Effector CD4-positive, alpha-beta T cell (primary cell): Measurements from ENCODE around the gene TLE3.

ENCODE experiments used
- DNase-seq: peaks from one replicate; pipeline ENCODE4 v3.0.0-alpha.2; 2020

TLE3 gene

DNA sequence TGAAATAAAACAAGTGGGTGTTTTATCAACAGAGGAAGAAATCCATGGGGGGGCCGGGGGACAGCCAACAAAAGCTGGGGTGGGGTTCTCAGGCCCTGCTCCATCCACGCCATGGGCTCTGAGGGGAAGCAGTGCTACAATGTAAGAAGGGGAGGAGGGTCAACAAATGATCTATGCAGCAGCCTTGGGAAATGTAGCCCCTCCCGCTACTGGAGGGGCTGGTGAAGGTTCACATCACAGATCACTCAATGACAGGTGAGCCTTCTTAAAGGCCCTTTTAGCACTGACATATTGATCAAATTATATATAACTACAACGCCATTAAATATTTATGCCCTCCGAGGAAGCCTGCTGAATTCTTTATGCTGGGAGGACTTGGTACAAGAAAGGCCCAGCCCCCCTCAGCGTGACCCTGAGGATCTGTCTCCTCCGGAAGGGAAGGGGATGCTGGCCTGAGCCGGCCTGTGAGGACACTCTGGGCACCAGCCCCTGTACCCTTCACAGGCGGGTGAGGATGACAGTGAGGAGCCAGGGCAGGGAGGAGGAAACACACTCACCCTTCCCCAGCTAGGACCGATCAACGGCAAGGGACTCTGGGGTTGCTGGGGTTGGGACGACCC, 15.3 kb downstream of the TLE3 start:
- no peak for DNase-seq

GRCh38 chr15:70081612-70082011, 16.1 kb downstream of the TLE3 start:
- no peak for DNase-seq

- no peak for DNase-seq
These were observed 17.4 kb downstream of the TLE3 start for GRCh38 chr15:70080347-70080746.

- no peak for DNase-seq
These were observed 17.8 kb downstream of the TLE3 start for GRCh38 chr15:70079888-70080287.

DNA sequence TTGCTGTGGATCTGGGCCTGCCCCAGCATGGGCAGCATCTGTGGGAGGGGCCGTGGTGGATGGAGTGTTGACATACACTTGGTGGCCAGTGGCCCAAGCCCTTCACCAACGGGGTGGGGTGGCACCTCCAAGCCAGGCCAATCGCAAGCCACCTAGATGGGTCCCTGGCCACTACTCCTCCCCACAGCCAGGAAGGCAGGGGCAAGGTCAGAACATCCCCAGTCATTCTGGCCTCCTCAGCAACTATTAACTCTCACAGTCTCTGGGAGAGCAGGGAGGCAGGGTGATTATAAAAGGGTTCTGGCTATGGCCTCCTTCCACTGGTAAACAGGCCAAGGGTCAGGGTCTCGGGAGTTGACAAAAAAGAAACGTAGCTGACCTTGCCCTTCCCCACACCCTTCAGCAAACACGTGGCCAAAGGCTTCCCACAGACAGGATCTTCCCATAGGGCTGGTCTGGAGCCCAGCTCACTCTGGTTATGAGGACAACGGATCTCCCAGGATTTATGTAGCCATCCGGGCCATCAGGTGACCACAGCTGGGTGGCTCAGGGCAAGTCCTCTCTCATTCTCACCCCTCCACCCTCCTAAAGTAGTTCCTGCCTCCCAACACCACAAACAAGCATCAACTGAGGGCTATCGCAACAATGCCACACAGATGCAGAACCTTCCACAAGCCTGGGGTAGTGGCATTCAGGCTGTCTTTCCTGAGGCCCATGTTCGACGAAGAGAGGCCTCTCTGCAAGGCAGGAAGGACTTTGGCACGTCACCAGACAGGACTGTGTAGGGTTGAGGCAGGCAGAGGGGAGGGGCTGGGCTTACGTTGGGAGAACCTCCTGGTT, 18.9 kb downstream of the TLE3 start:
- no peak for DNase-seq

DNA sequence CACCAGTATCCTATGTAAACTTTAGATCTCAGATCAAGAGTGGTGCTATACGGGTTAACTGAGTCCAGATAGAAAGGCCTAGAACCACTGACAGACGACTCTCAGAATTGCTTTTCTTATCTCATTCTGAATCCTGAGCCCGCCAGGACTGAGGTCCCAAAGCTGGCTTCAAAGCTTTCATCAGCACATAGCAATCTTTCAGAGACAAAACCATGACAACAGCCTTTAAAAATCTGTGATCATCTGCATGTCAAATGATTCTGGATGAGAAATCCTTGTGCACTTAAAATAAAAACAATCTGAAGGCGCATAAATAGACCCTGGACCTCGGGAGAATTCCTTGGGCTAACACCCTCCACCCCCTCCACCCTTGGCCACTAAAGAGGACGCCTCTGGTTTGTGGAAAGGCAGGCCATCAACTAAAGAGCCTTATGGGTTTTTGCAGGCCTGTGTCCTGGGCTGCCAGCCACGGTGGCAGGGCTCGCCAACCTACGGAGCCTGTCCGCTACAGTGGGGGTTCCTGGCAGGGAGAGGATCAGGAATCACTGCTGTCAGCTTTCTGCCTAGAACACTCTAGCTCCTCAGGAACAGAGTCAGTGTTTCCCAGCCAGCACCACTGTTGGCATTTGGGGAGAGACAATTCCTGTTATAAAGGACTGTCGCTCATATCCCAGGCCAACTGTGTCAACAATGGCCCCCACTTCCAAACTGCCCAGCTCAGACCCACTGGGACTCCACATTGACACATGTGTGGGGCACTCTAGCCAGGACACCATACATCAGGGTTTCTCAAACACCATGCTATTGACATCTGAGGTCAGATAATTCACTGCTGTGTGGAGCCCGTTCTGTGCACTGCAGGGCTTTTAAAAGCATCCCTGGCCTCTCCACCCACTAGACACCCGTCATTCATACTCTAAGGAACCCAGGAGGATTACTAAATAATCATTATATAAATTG, 20.2 kb downstream of the TLE3 start:
- no peak for DNase-seq

DNA sequence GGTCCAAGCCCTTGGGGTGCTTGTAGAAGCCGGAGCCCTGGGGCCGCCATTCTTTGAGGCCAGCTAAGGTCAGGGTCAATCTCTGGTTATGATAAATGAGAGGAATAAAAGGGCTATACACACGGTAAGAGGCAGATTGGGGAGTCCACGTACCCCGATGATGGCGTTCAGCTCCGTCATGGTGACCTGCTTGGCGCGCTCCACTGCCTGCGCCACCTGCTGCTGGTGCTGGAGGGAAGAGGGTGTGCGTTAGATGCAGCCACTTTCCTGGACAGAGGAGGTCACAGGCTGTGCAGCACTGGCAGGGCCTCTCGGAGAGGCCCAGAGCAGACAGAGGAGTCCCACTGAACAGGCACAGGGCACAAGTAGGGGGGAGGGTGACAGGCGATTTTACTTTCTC, 23.3 kb downstream of the TLE3 start:
- DNase-seq: no peak

DNA sequence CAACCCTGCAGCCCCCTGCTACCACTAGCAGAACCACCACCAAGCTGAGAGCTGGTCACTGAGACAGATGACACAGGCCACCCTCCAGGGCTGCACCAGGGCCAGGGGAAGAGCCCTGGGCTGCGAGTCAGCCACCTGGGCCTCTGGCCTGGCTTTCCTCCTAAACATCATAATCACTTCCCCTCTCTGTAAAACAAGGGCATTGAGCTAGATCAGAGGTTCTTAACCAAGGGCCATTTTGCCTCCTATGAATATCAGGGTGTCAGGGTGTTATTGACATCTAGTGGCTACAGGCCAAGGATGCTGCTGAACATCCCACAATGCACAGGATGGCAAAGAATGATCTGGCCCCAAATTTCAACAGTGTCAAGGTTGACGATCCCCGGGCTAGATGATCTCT, 25.2 kb downstream of the TLE3 start:
- no peak for DNase-seq

DNA sequence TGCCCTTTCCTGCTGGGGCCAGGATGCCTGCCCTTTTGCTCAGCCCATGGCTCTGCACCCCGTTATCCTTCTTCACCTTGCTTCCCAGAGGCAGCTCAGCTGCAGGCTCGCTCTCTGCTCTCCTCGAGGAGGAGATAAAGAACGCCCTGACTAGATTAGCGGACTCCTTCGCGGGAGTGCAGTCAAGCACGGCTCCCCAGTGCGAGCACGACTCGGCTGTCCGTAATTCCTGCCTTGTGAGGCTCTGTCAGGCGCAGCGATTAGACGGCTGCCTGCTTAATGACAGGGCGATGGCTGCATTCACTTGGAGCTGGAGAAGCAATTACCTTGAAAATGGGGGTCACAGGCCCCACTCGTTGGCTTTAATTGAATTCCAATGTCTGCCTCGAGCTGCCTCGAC, 25.9 kb downstream of the TLE3 start:
- DNase-seq: no peak

DNA sequence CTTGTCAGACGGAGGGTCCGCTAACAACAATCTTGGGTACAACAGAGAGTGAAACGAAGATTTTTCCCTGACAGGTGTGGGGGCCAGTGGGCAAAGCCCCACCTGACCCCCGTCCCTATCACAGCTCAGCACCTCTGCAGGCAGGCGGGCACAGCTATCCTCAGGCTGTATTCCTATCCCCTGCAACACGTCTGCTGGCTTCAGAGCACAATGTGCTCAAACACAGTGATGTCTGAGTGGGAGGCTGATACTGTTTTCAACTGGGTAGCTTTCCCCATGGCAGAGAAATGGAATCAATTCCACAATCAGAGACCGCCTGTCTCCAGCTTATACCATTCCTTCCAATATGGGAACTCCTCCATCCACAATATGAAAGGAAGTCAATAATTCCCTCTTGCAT, 28.0 kb downstream of the TLE3 start:
- no peak for DNase-seq

GRCh38 chr15:70068783-70069565, 28.7 kb downstream of the TLE3 start:
- DNase-seq: no peak

- DNase-seq: no peak
These were observed 30.0 kb downstream of the TLE3 start for GRCh38 chr15:70067681-70068080.

GRCh38 chr15:70067011-70067410, 30.7 kb downstream of the TLE3 start:
- no peak for DNase-seq

- DNase-seq: no peak
These were observed 31.3 kb downstream of the TLE3 start for GRCh38 chr15:70066447-70066846.

DNA sequence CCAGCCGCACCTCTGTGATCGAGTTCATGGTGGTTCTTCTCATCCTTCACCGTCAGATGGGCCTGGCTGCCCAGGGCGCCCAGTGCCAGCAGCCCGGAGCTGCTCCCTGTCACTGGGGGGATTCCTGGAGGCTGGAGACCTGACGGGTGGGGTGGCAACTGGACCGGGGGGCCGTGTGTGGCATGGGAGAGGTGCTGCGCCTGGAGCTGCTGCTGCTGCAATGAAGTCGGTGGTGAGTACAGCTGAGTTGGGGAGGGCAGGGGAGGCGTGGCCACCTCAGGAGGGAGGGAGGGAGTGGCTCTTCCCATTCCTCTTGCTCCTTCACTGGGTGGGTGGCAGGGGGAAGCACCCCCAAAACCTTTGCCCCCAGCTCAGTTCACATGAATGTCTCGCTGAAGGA, 31.7 kb downstream of the TLE3 start:
- DNase-seq: no peak

GRCh38 chr15:70065006-70065722, 32.6 kb downstream of the TLE3 start:
- DNase-seq: no peak

DNA sequence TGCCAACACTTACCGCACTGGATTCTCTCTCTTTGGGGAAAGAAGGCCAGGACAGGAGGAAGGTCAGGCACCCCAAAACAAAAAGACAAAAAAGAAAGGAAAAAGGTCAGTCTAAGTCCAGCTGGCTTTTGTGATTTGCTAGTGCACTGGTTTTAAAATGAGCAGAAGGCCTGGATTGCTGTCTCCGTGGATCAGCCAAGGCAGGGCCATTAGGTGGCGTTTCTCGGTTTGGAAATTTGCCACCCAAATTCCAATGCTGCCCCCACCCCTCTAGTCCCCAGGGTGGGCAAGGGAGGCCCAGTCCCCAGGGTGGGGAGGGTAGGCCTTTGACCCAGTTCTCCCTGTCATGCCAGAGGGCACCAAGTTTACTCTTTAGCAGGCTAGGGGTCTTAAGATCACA, 33.3 kb downstream of the TLE3 start:
- DNase-seq: no peak

GRCh38 chr15:70063980-70064379, 33.7 kb downstream of the TLE3 start:
- DNase-seq: no peak

DNA sequence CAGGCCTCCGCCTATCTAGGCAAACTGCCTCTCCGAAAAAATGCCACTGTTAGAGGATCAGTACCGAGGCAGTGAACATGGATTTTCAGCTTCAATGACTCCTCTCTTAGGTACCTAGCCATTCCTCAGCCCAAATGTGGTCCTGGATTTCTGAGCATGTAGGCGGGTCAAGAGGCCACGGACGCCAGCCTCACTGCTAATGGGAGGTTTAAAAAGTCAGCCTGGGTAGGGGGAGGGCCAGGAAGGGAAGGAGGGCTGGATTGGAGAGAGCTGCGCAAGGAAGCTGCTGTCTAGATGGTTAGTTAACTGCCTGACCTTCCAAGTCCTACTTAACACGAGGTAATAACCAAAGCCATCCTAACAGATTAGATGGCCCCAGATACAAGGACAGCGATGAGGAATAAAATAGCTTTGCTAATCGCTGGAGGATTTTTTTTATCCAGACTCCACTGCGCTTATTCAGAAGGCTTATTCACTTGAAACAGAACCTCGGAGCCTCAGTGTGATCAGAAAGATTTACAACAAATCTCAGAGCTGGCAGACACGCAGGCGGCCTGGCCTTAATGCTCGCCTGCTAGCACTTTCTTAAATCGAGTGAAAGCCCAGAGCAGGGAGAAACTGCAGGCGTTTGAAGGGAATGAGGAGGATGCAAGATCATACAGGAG, 34.3 kb downstream of the TLE3 start:
- no peak for DNase-seq

- no peak for DNase-seq
These were observed 35.3 kb downstream of the TLE3 start for GRCh38 chr15:70062321-70062956.
